ENCODE measurements around the gene LRRC4. TPM values are rescaled to one million over a fixed set of nuclear protein-coding genes. Genes with fewer than 3 reads are reported as not detected.

Gene LRRC4
- total and polyA plus RNA-seq, 2 donors (not counting 3 experiments of a cell fraction or from before 2014, with no cell fraction given), result 3.8 to 4.2 TPM

- DNase-seq (ENCODE audit: low read depth, low spot score), result no peak
- Histone ChIP-seq H3K9ac (replicated peaks; ENCODE audit: extremely low read depth, insufficient read depth, low read length) (no peak overlapping the region), H3K27ac (ENCODE audit: insufficient read depth, low read depth, low read length) (no peak overlapping the region), H3K9me1 (replicated peaks; ENCODE audit: control insufficient read depth, extremely low read depth, insufficient read depth, low read length) (no peaks in the 10 kb centered on the region), H3K4me3 (replicated peaks in 1 of 3; ENCODE audit: insufficient read depth in 1 of 3, low read depth in 1 of 3, low read length in 3 of 3) (no peak overlapping the region), H3K4me1 (ENCODE audit: control insufficient read depth, extremely low read depth, insufficient read depth, low read length) (peaks cover 18% of the 10 kb centered on the region), H4K20me1 (replicated peaks; ENCODE audit: control insufficient read depth, extremely low read depth, insufficient read depth, low read length) (no peaks in the 10 kb centered on the region), H2AFZ (ENCODE audit: low read depth, low read length) (no peak overlapping the region), H3K36me3 (ENCODE audit: control insufficient read depth in 2 of 2, extremely low read depth in 1 of 2, insufficient read depth in 2 of 2, low read length in 2 of 2) (peaks cover 0 to 14% of the 10 kb centered on the region in 2 experiments), H3K9me3 (replicated peaks; ENCODE audit: control insufficient read depth, insufficient read depth, low read length) (no peaks in the 10 kb centered on the region), H3K79me2 (ENCODE audit: control insufficient read depth, insufficient read depth, low read length) (no peaks in the 10 kb centered on the region), H3K4me2 (ENCODE audit: insufficient read depth, low read length) (no peak overlapping the region), H3K27me3 (ENCODE audit: control insufficient read depth in 2 of 2, insufficient read depth in 2 of 2, low read length in 2 of 2) (no peaks in the 10 kb centered on the region)
- TF ChIP-seq FOS (IDR thresholded peaks at IDR 0.05; ENCODE audit: borderline replicate concordance, insufficient read depth, low read length), result no peak
- no peak for TF ChIP-seq MYC (IDR thresholded peaks at IDR 0.05; ENCODE audit: low read depth, low read length)
- POLR2A ChIA-PET, result no interaction called here
- dilution Hi-C loops (cut with MboI; ENCODE audit: extremely low pct_ligation_motif_present, low sequenced_read_pairs) (no loop called here), intact Hi-C loops (cut with micrococcal nuclease) (no loop called here)
- CTCF ChIA-PET, result interaction anchor here (0.8 to 2.6 kb wide), 4 partner anchors 14 to 135 kb away, joined by 3 to 10 read pairs (median 7); no protein-coding TSS in a partner anchor
- FAIRE-seq, result no peak
- no TSS peak for BruUV-seq (replicated peaks)
Measured at GRCh38 chr7:128074736-128075135, 43.5 kb upstream of the LRRC4 start.

GRCh38 chr7:128074336-128074735 is 43.1 kb upstream of the LRRC4 start:
- FAIRE-seq, result no peak
- DNase-seq (ENCODE audit: low read depth, low spot score), result no peak
- TF ChIP-seq FOS (IDR thresholded peaks at IDR 0.05; ENCODE audit: borderline replicate concordance, insufficient read depth, low read length), result no peak
- TF ChIP-seq EZH2 (IDR thresholded peaks at IDR 0.05; ENCODE audit: borderline replicate concordance, low read depth, low read length, severe bottlenecking), result no peak
- TF ChIP-seq MYC (IDR thresholded peaks at IDR 0.05; ENCODE audit: low read depth, low read length), result no peak
- TF ChIP-seq POLR2A (IDR thresholded peaks at IDR 0.05; ENCODE audit: low read depth, low read length), result no peak
- TF ChIP-seq CTCF (IDR thresholded peaks at IDR 0.05; ENCODE audit: extremely low read depth in 1 of 2, insufficient read depth in 1 of 2, low read depth in 1 of 2, low read length in 2 of 2), result no peak
- no peak for TF ChIP-seq GATA2 (IDR thresholded peaks at IDR 0.05; ENCODE audit: insufficient read depth, insufficient read length, low read depth, low read length)
- TF ChIP-seq MAX (IDR thresholded peaks at IDR 0.05; ENCODE audit: insufficient read depth, insufficient read length), result no peak
- no peak for TF ChIP-seq JUN (IDR thresholded peaks at IDR 0.05; ENCODE audit: borderline replicate concordance, insufficient read depth, insufficient read length, low read depth)
- TF ChIP-seq POLR2AphosphoS5 (IDR thresholded peaks at IDR 0.05; ENCODE audit: insufficient read depth, low read depth, low read length), result no peak
- POLR2A ChIA-PET, result no interaction called here
- intact Hi-C loops (cut with micrococcal nuclease), result no loop called here
- Histone ChIP-seq H3K4me3 (replicated peaks in 1 of 3; ENCODE audit: insufficient read depth in 1 of 3, low read depth in 1 of 3, low read length in 3 of 3) (no peak overlapping the region), H3K4me2 (ENCODE audit: insufficient read depth, low read length) (no peak overlapping the region), H3K9ac (replicated peaks; ENCODE audit: extremely low read depth, insufficient read depth, low read length) (no peak overlapping the region), H3K79me2 (ENCODE audit: control insufficient read depth, insufficient read depth, low read length) (no peaks in the 10 kb centered on the region), H3K27me3 (ENCODE audit: control insufficient read depth in 2 of 2, insufficient read depth in 2 of 2, low read length in 2 of 2) (no peaks in the 10 kb centered on the region), H3K9me3 (replicated peaks; ENCODE audit: control insufficient read depth, insufficient read depth, low read length) (no peaks in the 10 kb centered on the region), H3K9me1 (replicated peaks; ENCODE audit: control insufficient read depth, extremely low read depth, insufficient read depth, low read length) (no peaks in the 10 kb centered on the region), H3K27ac (ENCODE audit: insufficient read depth, low read depth, low read length) (no peak overlapping the region), H4K20me1 (replicated peaks; ENCODE audit: control insufficient read depth, extremely low read depth, insufficient read depth, low read length) (no peaks in the 10 kb centered on the region), H3K36me3 (ENCODE audit: control insufficient read depth in 2 of 2, extremely low read depth in 1 of 2, insufficient read depth in 2 of 2, low read length in 2 of 2) (peaks cover 0 to 14% of the 10 kb centered on the region in 2 experiments), H3K4me1 (ENCODE audit: control insufficient read depth, extremely low read depth, insufficient read depth, low read length) (peaks cover 18% of the 10 kb centered on the region), H2AFZ (ENCODE audit: low read depth, low read length) (no peak overlapping the region)
- CTCF ChIA-PET, result interaction anchor here (2.3 kb wide), 1 partner anchor 135 kb away, joined by 10 read pairs; no protein-coding TSS in a partner anchor
- no TSS peak for BruUV-seq (replicated peaks)
- dilution Hi-C loops (cut with MboI; ENCODE audit: extremely low pct_ligation_motif_present, low sequenced_read_pairs), result no loop called here
